Neural progenitor cell (in vitro differentiated cells): Measurements from ENCODE around the gene ZNG1B. TPM values are rescaled to one million over a fixed set of nuclear protein-coding genes. Genes with fewer than 3 reads are reported as not detected.
A peak's percentile ranks its signal among the peaks of the same experiment; 100 is the strongest.
"Not testable (repeated sequence)": the region's sequence is repeated elsewhere in the genome, so short reads cannot be mapped to it uniquely, and the experiment has no call there.

ENCODE experiments used
- DNase-seq: peaks from one replicate; pipeline ENCODE4 v3.0.0-alpha.2; 2016; ENCODE audit warnings: low spot score
- H2AFZ ChIP-seq: fragments of 200-600 bp; sonication (generic); replicated peaks from 2 replicates; pipeline ENCODE4 v1.6.1; 2016; ENCODE audit warnings: antibody characterized with exemption
- H3F3A ChIP-seq: fragments of 200-600 bp; sonication (generic); 2 replicates; pipeline ENCODE4 v1.6.1; 2016; ENCODE audit warnings: antibody characterized with exemption, low read depth
- H3K27ac ChIP-seq: fragments of 200-600 bp; sonication (generic); 2 replicates; pipeline ENCODE4 v1.5.1; 2016; ENCODE audit warnings: mild to moderate bottlenecking
- H3K27me3 ChIP-seq: fragments of 200-600 bp; sonication (generic); 2 replicates; pipeline ENCODE4 v1.6.1; 2016; ENCODE audit warnings: mild to moderate bottlenecking, moderate library complexity
- H3K36me3 ChIP-seq: fragments of 200-600 bp; sonication (generic); 2 replicates; pipeline ENCODE4 v1.5.1; 2016
- H3K4me1 ChIP-seq: fragments of 200-600 bp; sonication (generic); 2 replicates; pipeline ENCODE4 v1.6.1; 2016; ENCODE audit warnings: mixed run types
- H3K4me2 ChIP-seq: fragments of 200-600 bp; sonication (generic); 2 replicates; pipeline ENCODE4 v1.6.1; 2016
- H3K4me3 ChIP-seq: fragments of 200-600 bp; sonication (generic); 2 replicates; pipeline ENCODE4 v1.5.1; 2016
- H3K79me2 ChIP-seq: fragments of 200-600 bp; sonication (generic); 2 replicates; pipeline ENCODE4 v1.6.1; 2016; ENCODE audit warnings: low read depth
- H3K9ac ChIP-seq: fragments of 200-600 bp; sonication (generic); 2 replicates; pipeline ENCODE4 v1.6.1; 2016
- H3K9me3 ChIP-seq: fragments of 200-600 bp; sonication (generic); 2 replicates; pipeline ENCODE4 v1.5.1; 2016; ENCODE audit warnings: low read depth
- H4K20me1 ChIP-seq: fragments of 200-600 bp; sonication (generic); 2 replicates; pipeline ENCODE4 v1.6.1; 2016; ENCODE audit warnings: low read depth
- H3K27ac Mint-ChIP-seq: 3 replicates; pipeline ENCODE4 v1.8.0; 2021; ENCODE audit warnings: mixed read lengths
- H3K27me3 Mint-ChIP-seq: 2 replicates; pipeline ENCODE4 v1.8.0; 2022; ENCODE audit warnings: low read depth, mild to moderate bottlenecking, inconsistent platforms, moderate library complexity, mixed read lengths; ENCODE audit not compliant: insufficient read depth
- H3K36me3 Mint-ChIP-seq: 3 replicates; pipeline ENCODE4 v1.8.0; 2021; ENCODE audit warnings: mixed read lengths
- H3K4me1 Mint-ChIP-seq: 3 replicates; pipeline ENCODE4 v1.8.0; 2021; ENCODE audit warnings: mixed read lengths
- H3K4me3 Mint-ChIP-seq: 3 replicates; pipeline ENCODE4 v1.8.0; 2021; ENCODE audit warnings: mild to moderate bottlenecking, moderate library complexity, mixed read lengths
- H3K9me3 Mint-ChIP-seq: 3 replicates; pipeline ENCODE4 v1.8.0; 2020; ENCODE audit warnings: mixed read lengths
- EZH2 ChIP-seq: fragments of 200-600 bp; sonication (generic); IDR thresholded peaks from 2 replicates; pipeline ENCODE4 v1.6.1; 2017; ENCODE audit warnings: antibody characterized with exemption, mild to moderate bottlenecking, moderate library complexity
- EZH2phosphoT487 ChIP-seq: fragments of 200-600 bp; sonication (generic); IDR thresholded peaks from 2 replicates; pipeline ENCODE4 v1.6.1; 2017; ENCODE audit warnings: antibody characterized with exemption
- total RNA-seq: library from RNA; depleted of rRNA; stranded (reverse); fragments of >200 nt; gene quantifications from 2 replicates; pipeline ENCODE4 v1.2.3, GENCODE V29; 2015; ENCODE audit warnings: low replicate concordance

Gene ZNG1B
- total RNA-seq, 1 donor from 2014 or later = 68.9 TPM

- H3K36me3 Mint-ChIP-seq, H3K4me1 Mint-ChIP-seq, H3K4me1 ChIP-seq, H3K9ac ChIP-seq, H3F3A ChIP-seq, H3K9me3 Mint-ChIP-seq, H3K9me3 ChIP-seq, H3K4me3 ChIP-seq, H3K27ac ChIP-seq, H3K36me3 ChIP-seq, H3K79me2 ChIP-seq, H3K4me3 Mint-ChIP-seq, H2AFZ ChIP-seq, H3K27ac Mint-ChIP-seq, H3K4me2 ChIP-seq: not testable (repeated sequence)
- TF ChIP-seq EZH2phosphoT487 (peak; percentile 51), EZH2 (peak; percentile 91)
- Histone ChIP-seq H4K20me1 (peaks cover 12% of the 10 kb centered on the region), H3K27me3 (peaks cover 71% of the 10 kb centered on the region)
- DNase-seq = peak; percentile 1
- H3K27me3 Mint-ChIP-seq = peaks cover 19% of the 10 kb centered on the region
These were observed 62.6 kb downstream of the ZNG1B start for GRCh38 chr2:113499886-113500722.

- not testable (repeated sequence) for H3K4me3 ChIP-seq, H3K9me3 ChIP-seq, H3F3A ChIP-seq, DNase-seq, H3K36me3 ChIP-seq, H3K27ac Mint-ChIP-seq, H3K9me3 Mint-ChIP-seq, H3K36me3 Mint-ChIP-seq, H3K9ac ChIP-seq, H3K79me2 ChIP-seq, H3K4me1 ChIP-seq, H3K27ac ChIP-seq, H3K4me3 Mint-ChIP-seq, H3K4me1 Mint-ChIP-seq, H3K4me2 ChIP-seq, H2AFZ ChIP-seq
- Histone ChIP-seq H3K27me3 (peaks cover 77% of the 10 kb centered on the region), H4K20me1 (peaks cover 13% of the 10 kb centered on the region)
- TF ChIP-seq EZH2 = peak; percentile 15
- peak; percentile 5 for TF ChIP-seq EZH2phosphoT487
- H3K27me3 Mint-ChIP-seq = peaks cover 20% of the 10 kb centered on the region
These were observed 63.2 kb downstream of the ZNG1B start for GRCh38 chr2:113500723-113501038.

GRCh38 chr2:113502216-113503093, 65.0 kb downstream of the ZNG1B start:
- not testable (repeated sequence) for H3K27ac ChIP-seq, H3K27ac Mint-ChIP-seq, H3K36me3 ChIP-seq, H3K4me1 Mint-ChIP-seq, H3K36me3 Mint-ChIP-seq, H2AFZ ChIP-seq, H3K4me1 ChIP-seq, H3F3A ChIP-seq, H3K9me3 Mint-ChIP-seq, H3K9me3 ChIP-seq, H3K9ac ChIP-seq, H3K79me2 ChIP-seq
- H3K27me3 ChIP-seq = peaks cover 94% of the 10 kb centered on the region
- peak; percentile 3 for DNase-seq
- peak; percentile 45 for TF ChIP-seq EZH2phosphoT487
- peak; percentile 61 for TF ChIP-seq EZH2
- H4K20me1 ChIP-seq = peaks cover 13% of the 10 kb centered on the region
- Mint-ChIP-seq H3K27me3 (peaks cover 20% of the 10 kb centered on the region), H3K4me3 (peak overlapping the region; percentile 71)
- peak overlapping the region; percentile 41 for H3K4me3 ChIP-seq
- peak overlapping the region; percentile 76 for H3K4me2 ChIP-seq

GRCh38 chr2:113503094-113504042, 65.9 kb downstream of the ZNG1B start:
- peak overlapping the region; percentile 41 for H3K4me3 ChIP-seq
- H3K4me2 ChIP-seq = peak overlapping the region; percentile 76
- peak; percentile 70 for DNase-seq
- not testable (repeated sequence) for H3K27ac Mint-ChIP-seq, H2AFZ ChIP-seq, H3K4me1 Mint-ChIP-seq, H3K9me3 ChIP-seq, H3K36me3 Mint-ChIP-seq, H3K79me2 ChIP-seq, H3K4me1 ChIP-seq, H3K36me3 ChIP-seq, H3F3A ChIP-seq, H3K9ac ChIP-seq, H3K9me3 Mint-ChIP-seq, H3K27ac ChIP-seq
- Mint-ChIP-seq H3K27me3 (peaks cover 21% of the 10 kb centered on the region), H3K4me3 (peak overlapping the region; percentile 71)
- peaks cover 13% of the 10 kb centered on the region for H4K20me1 ChIP-seq
- H3K27me3 ChIP-seq = peaks cover 97% of the 10 kb centered on the region
- TF ChIP-seq EZH2 (peak; percentile 99), EZH2phosphoT487 (peak; percentile 93)
